OCI-LY3 (cell line): ENCODE data around the gene H2BK1.

Source experiments
- H2AFZ ChIP-seq: fragments of 200-600, 300-600 bp; shearing (Covaris generic); 2 replicates; pipeline ENCODE4 v1.6.0; 2014; ENCODE audit warnings: antibody characterized with exemption, low read depth, low read length
- H3K27ac ChIP-seq: fragments of 200-600, 300-600 bp; sonication (generic); 2 replicates; pipeline ENCODE4 v1.5.1; 2014; ENCODE audit warnings: mild to moderate bottlenecking, low read length, moderate library complexity, mixed read lengths
- H3K27me3 ChIP-seq: fragments of 200-600, 300-600 bp; sonication (generic); 2 replicates; pipeline ENCODE4 v1.6.1; 2014; ENCODE audit warnings: low read depth, low read length, mixed read lengths
- H3K36me3 ChIP-seq: fragments of 200-600, 300-600 bp; sonication (generic); replicated peaks from 2 replicates; pipeline ENCODE3; 2014; ENCODE audit warnings: low read depth, low read length, mixed read lengths
- H3K4me1 ChIP-seq: fragments of 300-600, 200-600 bp; sonication (generic); 2 replicates; pipeline ENCODE4 v1.6.1; 2014; ENCODE audit warnings: low read length, mixed read lengths
- H3K4me2 ChIP-seq: fragments of 200-600, 300-600 bp; sonication (generic); 2 replicates; pipeline ENCODE4 v1.6.1; 2014; ENCODE audit warnings: low read length, mixed read lengths
- H3K4me3 ChIP-seq: fragments of 300-600, 200-600 bp; sonication (generic); 2 replicates; pipeline ENCODE4 v1.5.1; 2014; ENCODE audit warnings: antibody characterized with exemption, mild to moderate bottlenecking, low read length, moderate library complexity
- H3K79me2 ChIP-seq: fragments of 300-600, 200-600 bp; shearing (Covaris generic); 2 replicates; pipeline ENCODE4 v1.6.1; 2014; ENCODE audit warnings: mild to moderate bottlenecking, low read length, mixed read lengths
- H3K9ac ChIP-seq: fragments of 300-600, 200-600 bp; shearing (Covaris generic); 2 replicates; pipeline ENCODE4 v1.6.0; 2014; ENCODE audit warnings: mild to moderate bottlenecking, low read length, moderate library complexity
- H3K9me3 ChIP-seq: fragments of 200-600, 300-600 bp; shearing (Covaris generic); 2 replicates; pipeline ENCODE4 v1.6.1; 2014; ENCODE audit warnings: low read length, mixed read lengths; ENCODE audit not compliant: insufficient read depth
- H4K20me1 ChIP-seq: fragments of 200-600, 300-600 bp; sonication (generic); 2 replicates; pipeline ENCODE4 v1.6.1; 2016; ENCODE audit warnings: low read length, mixed read lengths; ENCODE audit not compliant: insufficient read depth
- TF ChIP-seq, protein P1 (sequence below): fragments of 200-600, 300-600 bp; sonication (generic); IDR thresholded peaks from 2 replicates; pipeline ENCODE4 v1.5.1; 2014; ENCODE audit warnings: antibody characterized with exemption, low read length, low read depth

Gene H2BK1

DNA sequence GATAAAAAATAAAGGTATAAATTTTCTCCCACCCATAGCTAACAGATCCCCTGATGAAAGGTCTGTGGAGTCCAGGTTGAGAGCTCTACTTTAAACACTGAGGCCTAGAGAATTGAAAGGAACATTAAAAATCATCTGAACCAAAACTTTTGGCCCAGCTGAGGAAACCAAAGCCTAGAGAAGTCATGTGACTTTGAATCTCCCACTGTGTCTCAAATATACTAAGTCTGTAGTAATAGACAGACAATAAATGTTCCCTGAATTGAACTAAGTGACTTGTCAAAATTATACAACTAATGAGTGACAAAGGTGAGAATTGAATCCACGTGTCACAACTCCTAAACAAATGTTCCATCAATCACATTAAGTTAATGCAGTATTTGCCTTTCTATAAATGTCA is 48.5 kb downstream of the H2BK1 start:
- H3K9me3 ChIP-seq = no peaks in the 10 kb centered on the region
- H3K27me3 ChIP-seq = peaks cover 46% of the 10 kb centered on the region
- TF ChIP-seq, protein P1, sequence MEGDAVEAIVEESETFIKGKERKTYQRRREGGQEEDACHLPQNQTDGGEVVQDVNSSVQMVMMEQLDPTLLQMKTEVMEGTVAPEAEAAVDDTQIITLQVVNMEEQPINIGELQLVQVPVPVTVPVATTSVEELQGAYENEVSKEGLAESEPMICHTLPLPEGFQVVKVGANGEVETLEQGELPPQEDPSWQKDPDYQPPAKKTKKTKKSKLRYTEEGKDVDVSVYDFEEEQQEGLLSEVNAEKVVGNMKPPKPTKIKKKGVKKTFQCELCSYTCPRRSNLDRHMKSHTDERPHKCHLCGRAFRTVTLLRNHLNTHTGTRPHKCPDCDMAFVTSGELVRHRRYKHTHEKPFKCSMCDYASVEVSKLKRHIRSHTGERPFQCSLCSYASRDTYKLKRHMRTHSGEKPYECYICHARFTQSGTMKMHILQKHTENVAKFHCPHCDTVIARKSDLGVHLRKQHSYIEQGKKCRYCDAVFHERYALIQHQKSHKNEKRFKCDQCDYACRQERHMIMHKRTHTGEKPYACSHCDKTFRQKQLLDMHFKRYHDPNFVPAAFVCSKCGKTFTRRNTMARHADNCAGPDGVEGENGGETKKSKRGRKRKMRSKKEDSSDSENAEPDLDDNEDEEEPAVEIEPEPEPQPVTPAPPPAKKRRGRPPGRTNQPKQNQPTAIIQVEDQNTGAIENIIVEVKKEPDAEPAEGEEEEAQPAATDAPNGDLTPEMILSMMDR = no peak
- H2AFZ ChIP-seq = no peak overlapping the region
- no peak overlapping the region for H3K9ac ChIP-seq
- no peaks in the 10 kb centered on the region for H3K4me1 ChIP-seq
- H3K36me3 ChIP-seq = no peaks in the 10 kb centered on the region
- H3K4me2 ChIP-seq = no peak overlapping the region
- no peak overlapping the region for H3K4me3 ChIP-seq
- H3K79me2 ChIP-seq = no peaks in the 10 kb centered on the region
- H4K20me1 ChIP-seq = no peaks in the 10 kb centered on the region
- no peak overlapping the region for H3K27ac ChIP-seq
